MCF 10A (cell line): ENCODE results near the gene PITRM1. TPM values are rescaled to one million over a fixed set of nuclear protein-coding genes. Genes with fewer than 3 reads are reported as not detected.
A peak's percentile ranks its signal among the peaks of the same experiment; 100 is the strongest.

Source experiments
- BruUV-seq: library from RNA; stranded (reverse); fragments of 400-500 nt; replicated peaks from 2 replicates; lab custom pipeline; 2021; lab: Mats Ljungman, UMichigan
- CTCF ChIA-PET: fragments of 300-600 bp; sonication (Branson Sonifier 250); formaldehyde crosslinking; extraction: SDS; loops from one replicate; lab custom pipeline; 2021; ENCODE audit warnings: antibody characterized with exemption, inconsistent platforms; lab: Yijun Ruan, JAX
- POLR2A ChIA-PET: fragments of 300-600, 350-650 bp; sonication (Branson Sonifier 250); formaldehyde crosslinking; extraction: SDS; loops from one replicate; lab custom pipeline; 2020; ENCODE audit warnings: antibody characterized with exemption, inconsistent platforms; lab: Yijun Ruan, JAX
- DNase-seq: peaks from one replicate; pipeline ENCODE4 v3.0.0-alpha.2; 2018; ENCODE audit not compliant: unreplicated experiment
- H3K27ac Mint-ChIP-seq: one replicate; pipeline ENCODE4 v1.8.0; 2022; ENCODE audit warnings: mild to moderate bottlenecking, low read depth, mixed read lengths; ENCODE audit not compliant: unreplicated experiment
- H3K27me3 Mint-ChIP-seq: one replicate; pipeline ENCODE4 v1.8.0; 2022; ENCODE audit warnings: mixed read lengths; ENCODE audit not compliant: insufficient read depth, unreplicated experiment
- H3K36me3 Mint-ChIP-seq: one replicate; pipeline ENCODE4 v1.8.0; 2022; ENCODE audit warnings: mild to moderate bottlenecking, moderate library complexity, mixed read lengths; ENCODE audit not compliant: insufficient read depth, unreplicated experiment
- H3K4me1 Mint-ChIP-seq: one replicate; pipeline ENCODE4 v1.8.0; 2022; ENCODE audit warnings: mixed read lengths; ENCODE audit not compliant: insufficient read depth, unreplicated experiment
- H3K4me3 Mint-ChIP-seq: one replicate; pipeline ENCODE4 v1.8.0; 2022; ENCODE audit warnings: mild to moderate bottlenecking, moderate library complexity, mixed read lengths; ENCODE audit not compliant: unreplicated experiment
- H3K9me3 Mint-ChIP-seq: one replicate; pipeline ENCODE4 v1.8.0; 2022; ENCODE audit warnings: mixed read lengths; ENCODE audit not compliant: unreplicated experiment
- intact Hi-C: fragments of 100-400 bp; cut with micrococcal nuclease; formaldehyde crosslinking; loops from 2 replicates; pipeline ENCODE4 v1.14.1; 2022
- total RNA-seq: library from RNA; stranded (reverse); gene quantifications from 2 replicates; pipeline ENCODE4 v1.2.3, GENCODE V29; 2022
- TF ChIP-seq, protein P1 (sequence below): fragments of 200-600 bp; IDR thresholded peaks from one replicate; pipeline ENCODE4 v1.8.0; 2022; ENCODE audit warnings: antibody characterized with exemption, mild to moderate bottlenecking; ENCODE audit not compliant: unreplicated experiment

Gene PITRM1
- total RNA-seq, 1 experiment from 2014 or later = 132 TPM

DNA sequence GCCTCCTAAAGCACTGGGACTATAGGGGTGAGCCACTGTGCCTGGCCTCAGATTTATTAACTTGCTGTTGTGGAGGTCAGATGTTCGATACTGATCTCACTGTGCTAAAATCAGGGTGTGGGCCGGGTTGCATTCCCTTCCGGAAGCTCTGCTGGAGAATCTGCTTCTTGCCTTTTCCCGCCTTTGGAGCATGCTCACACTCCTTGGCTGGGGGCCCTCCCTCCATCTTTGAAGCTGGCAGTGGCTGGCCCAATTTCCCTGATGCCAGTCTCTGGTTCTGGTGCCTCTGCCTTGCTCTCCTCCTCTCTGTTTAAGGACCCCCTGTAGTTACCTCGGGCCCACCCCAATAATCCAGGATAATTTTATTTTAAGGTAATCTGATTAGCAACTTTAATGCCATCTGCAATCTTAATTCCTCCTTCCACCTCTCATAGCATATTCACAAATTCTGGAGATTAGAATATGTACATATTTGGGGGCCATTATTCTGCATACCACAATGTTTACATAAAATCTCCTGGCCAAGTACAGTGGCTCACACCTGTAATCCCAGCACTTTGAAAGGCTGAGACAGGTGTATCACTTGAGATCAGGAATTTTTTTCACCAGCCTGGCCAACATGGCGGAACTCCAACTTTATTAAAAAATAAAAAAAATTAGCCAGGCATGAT lies 7.9 kb upstream of the PITRM1 start:
- Mint-ChIP-seq H3K4me1 (no peaks in the 10 kb centered on the region), H3K27ac (no peak overlapping the region), H3K4me3 (no peak overlapping the region), H3K27me3 (peaks cover 16% of the 10 kb centered on the region), H3K36me3 (no peaks in the 10 kb centered on the region), H3K9me3 (peaks cover 6% of the 10 kb centered on the region)
- DNase-seq = no peak
- intact Hi-C loops = no loop called here
- TF ChIP-seq, protein P1, sequence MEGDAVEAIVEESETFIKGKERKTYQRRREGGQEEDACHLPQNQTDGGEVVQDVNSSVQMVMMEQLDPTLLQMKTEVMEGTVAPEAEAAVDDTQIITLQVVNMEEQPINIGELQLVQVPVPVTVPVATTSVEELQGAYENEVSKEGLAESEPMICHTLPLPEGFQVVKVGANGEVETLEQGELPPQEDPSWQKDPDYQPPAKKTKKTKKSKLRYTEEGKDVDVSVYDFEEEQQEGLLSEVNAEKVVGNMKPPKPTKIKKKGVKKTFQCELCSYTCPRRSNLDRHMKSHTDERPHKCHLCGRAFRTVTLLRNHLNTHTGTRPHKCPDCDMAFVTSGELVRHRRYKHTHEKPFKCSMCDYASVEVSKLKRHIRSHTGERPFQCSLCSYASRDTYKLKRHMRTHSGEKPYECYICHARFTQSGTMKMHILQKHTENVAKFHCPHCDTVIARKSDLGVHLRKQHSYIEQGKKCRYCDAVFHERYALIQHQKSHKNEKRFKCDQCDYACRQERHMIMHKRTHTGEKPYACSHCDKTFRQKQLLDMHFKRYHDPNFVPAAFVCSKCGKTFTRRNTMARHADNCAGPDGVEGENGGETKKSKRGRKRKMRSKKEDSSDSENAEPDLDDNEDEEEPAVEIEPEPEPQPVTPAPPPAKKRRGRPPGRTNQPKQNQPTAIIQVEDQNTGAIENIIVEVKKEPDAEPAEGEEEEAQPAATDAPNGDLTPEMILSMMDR = no peak
- ChIA-PET POLR2A (no interaction called here), CTCF (interaction anchor here (1.1 to 1.2 kb wide), 3 partner anchors 8 to 13 kb away, joined by 3 to 4 read pairs (median 3); partner anchors contain the start of gene PITRM1)
- BruUV-seq = no TSS peak

DNA sequence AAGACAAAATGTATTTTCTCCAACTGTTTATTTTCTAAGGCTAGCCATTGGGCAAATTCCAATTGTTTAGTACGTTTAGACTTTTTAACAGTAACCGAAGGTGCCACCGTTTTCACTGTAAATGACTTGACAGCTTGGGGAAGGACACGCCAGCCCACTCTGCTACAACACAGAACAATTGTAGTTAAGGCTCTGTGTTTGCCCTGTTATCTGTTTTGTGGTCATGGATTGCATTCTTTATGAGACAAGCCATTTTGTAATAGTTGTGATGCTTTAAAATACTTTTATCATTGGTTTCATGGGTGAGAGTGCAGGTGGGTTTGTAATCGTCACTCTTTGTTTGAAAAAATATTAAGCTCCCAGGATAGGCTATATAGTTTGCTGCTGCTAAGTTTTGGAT lies 6.6 kb upstream of the PITRM1 start:
- TF ChIP-seq, protein P1 = no peak
- ChIA-PET POLR2A (interaction anchor here (0.6 kb wide), 1 partner anchor 1133 kb away, joined by 3 read pairs; no protein-coding TSS in a partner anchor), CTCF (interaction anchor here (0.6 kb wide), 1 partner anchor 1257 kb away, joined by 3 read pairs; no protein-coding TSS in a partner anchor)
- intact Hi-C loops = no loop called here
- BruUV-seq = no TSS peak
- Mint-ChIP-seq H3K4me3 (no peak overlapping the region), H3K36me3 (no peaks in the 10 kb centered on the region), H3K4me1 (no peaks in the 10 kb centered on the region), H3K27ac (no peak overlapping the region), H3K27me3 (peaks cover 16% of the 10 kb centered on the region), H3K9me3 (peaks cover 6% of the 10 kb centered on the region)
- no peak for DNase-seq

DNA sequence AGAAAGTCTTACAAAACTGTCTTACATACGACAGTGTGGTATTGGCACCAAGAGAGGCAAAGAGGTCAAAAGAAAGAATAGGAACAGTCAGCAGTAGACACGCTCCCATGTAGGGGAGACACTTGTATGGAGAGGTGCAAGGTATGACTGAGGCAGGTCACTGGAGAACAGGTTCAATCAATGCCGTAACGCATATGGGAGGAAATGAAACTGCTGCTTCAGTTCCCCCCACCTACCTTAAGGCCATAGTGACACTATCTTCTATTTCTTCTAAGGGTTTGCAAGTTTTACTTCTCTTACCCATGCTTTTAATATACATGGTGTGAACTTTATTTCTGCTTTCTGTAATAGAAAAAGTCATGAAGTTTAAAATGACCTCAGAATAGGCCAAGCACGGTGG lies 5.5 kb upstream of the PITRM1 start:
- H3K36me3 Mint-ChIP-seq = no peaks in the 10 kb centered on the region
- H3K4me3 Mint-ChIP-seq = no peak overlapping the region
- TF ChIP-seq, protein P1 = no peak
- ChIA-PET CTCF (no interaction called here), POLR2A (no interaction called here)
- no peak for DNase-seq
- no TSS peak for BruUV-seq
- peaks cover 3% of the 10 kb centered on the region for H3K4me1 Mint-ChIP-seq
- no peak overlapping the region for H3K27ac Mint-ChIP-seq
- H3K9me3 Mint-ChIP-seq = peaks cover 6% of the 10 kb centered on the region
- H3K27me3 Mint-ChIP-seq = peaks cover 15% of the 10 kb centered on the region
- intact Hi-C loops = no loop called here

DNA sequence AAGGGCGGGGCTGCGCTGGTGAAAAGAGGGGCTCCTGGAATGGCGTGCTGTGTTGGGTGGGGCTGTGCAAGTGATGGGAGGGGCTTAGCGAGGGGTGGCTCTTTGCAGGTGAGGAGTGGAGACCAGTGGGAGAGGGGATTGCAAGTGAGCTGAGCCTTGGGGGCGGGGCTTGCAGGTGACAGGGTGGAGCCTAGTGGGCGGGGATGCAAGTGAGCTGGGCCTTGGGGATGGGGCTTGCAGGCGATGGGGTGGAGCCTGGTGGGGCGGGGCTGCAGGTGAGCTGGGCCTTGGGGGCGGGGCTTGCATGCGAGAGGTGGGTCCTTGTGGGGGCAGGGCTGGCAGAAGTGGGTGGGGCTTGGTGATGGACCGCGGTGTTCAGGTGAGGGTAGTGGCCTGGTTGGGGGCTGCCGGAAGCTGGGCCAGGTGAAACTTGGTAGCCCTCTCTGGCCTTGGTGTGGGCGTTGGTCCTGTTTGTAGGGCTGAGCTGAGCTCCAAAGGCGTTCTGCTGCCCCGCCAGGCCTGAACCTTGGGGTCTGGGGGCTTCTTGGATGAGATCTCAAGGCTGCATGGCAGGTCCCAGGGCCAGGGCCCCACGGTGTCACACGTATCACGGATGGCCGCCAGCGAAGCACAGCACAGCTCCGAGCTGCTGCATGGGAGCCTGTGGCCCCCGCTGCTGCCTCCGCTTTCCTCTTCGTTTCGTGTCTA lies 743 bp upstream of the PITRM1 start:
- no TSS peak for BruUV-seq
- no peaks in the 10 kb centered on the region for H3K27me3 Mint-ChIP-seq
- H3K4me3 Mint-ChIP-seq = peak overlapping the region; percentile 78
- POLR2A ChIA-PET = interaction anchor here (0.6 to 2.6 kb wide), 13 partner anchors 9 to 591 kb away, joined by 3 to 17 read pairs (median 5); partner anchors contain the start of gene PFKP
- peaks cover 22% of the 10 kb centered on the region for H3K36me3 Mint-ChIP-seq
- H3K4me1 Mint-ChIP-seq = peaks cover 17% of the 10 kb centered on the region
- CTCF ChIA-PET = interaction anchor here (0.8 to 1.5 kb wide), 3 partner anchors 8 to 23 kb away, joined by 3 read pairs; no protein-coding TSS in a partner anchor
- DNase-seq = no peak
- intact Hi-C loops = loop anchor here (2.0 kb wide), 1 partner anchor 79 kb away; no protein-coding TSS in a partner anchor
- TF ChIP-seq, protein P1 = no peak
- peak overlapping the region; percentile 55 for H3K27ac Mint-ChIP-seq
- peaks cover 6% of the 10 kb centered on the region for H3K9me3 Mint-ChIP-seq
